Keratinocyte (primary cell): ENCODE results near the gene NOS3. TPM values are rescaled to one million over a fixed set of nuclear protein-coding genes. Genes with fewer than 3 reads are reported as not detected.

Experiments used
- DNase-seq: peaks from one replicate; pipeline ENCODE4 v3.0.0-alpha.2; 2011; ENCODE audit warnings: low read depth, missing footprints, low spot score
- FAIRE-seq: peaks from 2 replicates; lab custom pipeline; 2011; peaks lifted over from hg19 to GRCh38; lab: Jason Lieb, UNC
- H2AFZ ChIP-seq: 2 replicates; pipeline ENCODE4 v1.6.0; 2012; ENCODE audit warnings: low read length, control low read depth, inconsistent platforms; ENCODE audit not compliant: control insufficient read depth
- H3K27ac ChIP-seq: 2 replicates; pipeline ENCODE4 v1.5.1; 2011; ENCODE audit warnings: low read length; ENCODE audit not compliant: control insufficient read depth, insufficient read depth
- H3K27me3 ChIP-seq: 3 replicates; pipeline ENCODE4 v1.6.0; 2011; ENCODE audit warnings: low read length; ENCODE audit not compliant: control insufficient read depth, insufficient read depth; ENCODE audit errors: extremely low read depth
- H3K36me3 ChIP-seq, 2 experiments: 2 replicates in 1 of 2; 3 replicates in 1 of 2; pipeline ENCODE4 v1.5.1; 2011; ENCODE audit warnings: low read length in 2 of 2, mild to moderate bottlenecking in 1 of 2; ENCODE audit not compliant: control insufficient read depth in 2 of 2, insufficient read depth in 2 of 2; ENCODE audit errors: extremely low read depth in 1 of 2
- H3K4me1 ChIP-seq: 3 replicates; pipeline ENCODE4 v1.5.1; 2011; ENCODE audit warnings: low read length; ENCODE audit not compliant: control insufficient read depth, insufficient read depth; ENCODE audit errors: extremely low read depth
- H3K4me2 ChIP-seq: 3 replicates; pipeline ENCODE4 v1.6.0; 2011; ENCODE audit warnings: low read depth, low read length; ENCODE audit not compliant: control insufficient read depth, insufficient read depth; ENCODE audit errors: extremely low read depth
- H3K4me3 ChIP-seq, 3 experiments: fragments of 200-600 bp in 1 of 3; sonication (generic) in 1 of 3; 2 replicates in 2 of 3; 3 replicates in 1 of 3; pipeline ENCODE4 v1.5.1; 2011 to 2016; ENCODE audit warnings: low read length in 3 of 3, mild to moderate bottlenecking in 3 of 3, control low read depth in 2 of 3, inconsistent platforms in 1 of 3, low read depth in 1 of 3, mixed read lengths in 1 of 3, mixed run types in 1 of 3, moderate library complexity in 1 of 3; ENCODE audit not compliant: control insufficient read depth in 2 of 3, insufficient read depth in 2 of 3; ENCODE audit errors: extremely low read depth in 1 of 3
- H3K79me2 ChIP-seq: 2 replicates; pipeline ENCODE4 v1.6.0; 2012; ENCODE audit warnings: low read length; ENCODE audit not compliant: control insufficient read depth, insufficient read depth
- H3K9ac ChIP-seq: 3 replicates; pipeline ENCODE4 v1.6.0; 2011; ENCODE audit warnings: low read length; ENCODE audit not compliant: control insufficient read depth, insufficient read depth; ENCODE audit errors: extremely low read depth
- H3K9me1 ChIP-seq: 3 replicates; pipeline ENCODE4 v1.6.0; 2011; ENCODE audit warnings: low read length; ENCODE audit not compliant: control insufficient read depth, insufficient read depth; ENCODE audit errors: extremely low read depth
- H3K9me3 ChIP-seq: 2 replicates; pipeline ENCODE4 v1.5.1; 2012; ENCODE audit warnings: low read depth, low read length; ENCODE audit not compliant: control insufficient read depth
- H4K20me1 ChIP-seq: 3 replicates; pipeline ENCODE4 v1.6.0; 2011; ENCODE audit warnings: low read length; ENCODE audit not compliant: control insufficient read depth, insufficient read depth; ENCODE audit errors: extremely low read depth
- EZH2 ChIP-seq: IDR thresholded peaks from one replicate; pipeline ENCODE4 v1.6.1; 2012; ENCODE audit warnings: inconsistent platforms, mild to moderate bottlenecking, low read length, moderate library complexity
- dilution Hi-C: fragments of 300-500 bp; cut with MboI; formaldehyde crosslinking; loops from one replicate; pipeline ENCODE4 v1.7.0; 2020; ENCODE audit warnings: low sequenced_read_pairs; ENCODE audit not compliant: extremely low pct_ligation_motif_present
- polyA plus RNA-seq, 5 experiments: library from polyadenylated mRNA; depleted of rRNA in 3 of 5; stranded (reverse) in 3 of 5; stranded (forward) in 1 of 5; unstranded in 1 of 5; fragments of >200 nt; gene quantifications; 1 replicate in 1 of 5; 2 replicates in 3 of 5; 3 replicates in 1 of 5; pipeline versions ENCODE4 v1.2.1 to v1.2.3, GENCODE V29; 2011 to 2012; ENCODE audit warnings: missing spikeins in 2 of 5, low read depth in 1 of 5, low replicate concordance in 1 of 5
- TF ChIP-seq, protein P1 (sequence below), 3 experiments: IDR thresholded peaks in 1 of 3; conservative IDR thresholded peaks in 1 of 3; optimal IDR thresholded peaks in 1 of 3; 2 replicates in 2 of 3; 3 replicates in 1 of 3; pipeline versions ENCODE3 to v1.5.1; 2011; ENCODE audit warnings: low read length in 3 of 3, mild to moderate bottlenecking in 3 of 3, moderate library complexity in 2 of 3, control low read depth in 1 of 3, inconsistent platforms in 1 of 3; ENCODE audit not compliant: insufficient read depth in 2 of 3; ENCODE audit errors: extremely low read depth in 1 of 3

Gene NOS3
- polyA plus RNA-seq, 1 donor (not counting 4 experiments of a cell fraction or from before 2014, with no cell fraction given): 0.77 TPM

DNA sequence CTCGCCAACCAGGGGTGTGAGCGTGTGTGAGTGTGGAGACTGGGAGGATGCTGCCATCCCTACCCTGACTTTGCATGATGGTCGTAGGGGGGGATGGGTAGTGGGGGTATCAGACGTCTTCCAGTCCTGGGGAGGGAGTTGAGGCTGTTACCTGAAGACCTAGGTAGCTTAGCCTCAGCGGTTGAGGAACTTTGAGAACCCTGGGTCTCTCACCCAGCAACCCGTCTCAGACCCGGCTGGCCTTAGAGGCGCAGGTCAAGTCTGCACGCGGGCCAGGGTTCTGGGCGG, 71.2 kb downstream of the NOS3 start:
- Histone ChIP-seq H3K9ac (no peak overlapping the region), H3K27me3 (no peaks in the 10 kb centered on the region), H3K36me3 (peaks cover 14 to 18% of the 10 kb centered on the region in 2 experiments), H3K9me1 (peaks cover 4% of the 10 kb centered on the region), H3K4me2 (no peak overlapping the region), H3K4me1 (peaks cover 38% of the 10 kb centered on the region), H3K79me2 (peaks cover 35% of the 10 kb centered on the region), H3K4me3 (no peak overlapping the region), H2AFZ (no peak overlapping the region), H4K20me1 (no peaks in the 10 kb centered on the region), H3K27ac (no peak overlapping the region), H3K9me3 (no peaks in the 10 kb centered on the region)
- dilution Hi-C loops: no loop called here
- DNase-seq: no peak
- FAIRE-seq: no peak
- TF ChIP-seq EZH2: no peak
- TF ChIP-seq, protein P1, sequence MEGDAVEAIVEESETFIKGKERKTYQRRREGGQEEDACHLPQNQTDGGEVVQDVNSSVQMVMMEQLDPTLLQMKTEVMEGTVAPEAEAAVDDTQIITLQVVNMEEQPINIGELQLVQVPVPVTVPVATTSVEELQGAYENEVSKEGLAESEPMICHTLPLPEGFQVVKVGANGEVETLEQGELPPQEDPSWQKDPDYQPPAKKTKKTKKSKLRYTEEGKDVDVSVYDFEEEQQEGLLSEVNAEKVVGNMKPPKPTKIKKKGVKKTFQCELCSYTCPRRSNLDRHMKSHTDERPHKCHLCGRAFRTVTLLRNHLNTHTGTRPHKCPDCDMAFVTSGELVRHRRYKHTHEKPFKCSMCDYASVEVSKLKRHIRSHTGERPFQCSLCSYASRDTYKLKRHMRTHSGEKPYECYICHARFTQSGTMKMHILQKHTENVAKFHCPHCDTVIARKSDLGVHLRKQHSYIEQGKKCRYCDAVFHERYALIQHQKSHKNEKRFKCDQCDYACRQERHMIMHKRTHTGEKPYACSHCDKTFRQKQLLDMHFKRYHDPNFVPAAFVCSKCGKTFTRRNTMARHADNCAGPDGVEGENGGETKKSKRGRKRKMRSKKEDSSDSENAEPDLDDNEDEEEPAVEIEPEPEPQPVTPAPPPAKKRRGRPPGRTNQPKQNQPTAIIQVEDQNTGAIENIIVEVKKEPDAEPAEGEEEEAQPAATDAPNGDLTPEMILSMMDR (optimal IDR thresholded peaks at IDR 0.05 in 1 of 3, IDR thresholded peaks at IDR 0.05 in 1 of 3, conservative IDR thresholded peaks at IDR 0.05 in 1 of 3; ENCODE audit: extremely low read depth in 1 of 3, insufficient read depth in 2 of 3, low read length in 3 of 3): no peak

DNA sequence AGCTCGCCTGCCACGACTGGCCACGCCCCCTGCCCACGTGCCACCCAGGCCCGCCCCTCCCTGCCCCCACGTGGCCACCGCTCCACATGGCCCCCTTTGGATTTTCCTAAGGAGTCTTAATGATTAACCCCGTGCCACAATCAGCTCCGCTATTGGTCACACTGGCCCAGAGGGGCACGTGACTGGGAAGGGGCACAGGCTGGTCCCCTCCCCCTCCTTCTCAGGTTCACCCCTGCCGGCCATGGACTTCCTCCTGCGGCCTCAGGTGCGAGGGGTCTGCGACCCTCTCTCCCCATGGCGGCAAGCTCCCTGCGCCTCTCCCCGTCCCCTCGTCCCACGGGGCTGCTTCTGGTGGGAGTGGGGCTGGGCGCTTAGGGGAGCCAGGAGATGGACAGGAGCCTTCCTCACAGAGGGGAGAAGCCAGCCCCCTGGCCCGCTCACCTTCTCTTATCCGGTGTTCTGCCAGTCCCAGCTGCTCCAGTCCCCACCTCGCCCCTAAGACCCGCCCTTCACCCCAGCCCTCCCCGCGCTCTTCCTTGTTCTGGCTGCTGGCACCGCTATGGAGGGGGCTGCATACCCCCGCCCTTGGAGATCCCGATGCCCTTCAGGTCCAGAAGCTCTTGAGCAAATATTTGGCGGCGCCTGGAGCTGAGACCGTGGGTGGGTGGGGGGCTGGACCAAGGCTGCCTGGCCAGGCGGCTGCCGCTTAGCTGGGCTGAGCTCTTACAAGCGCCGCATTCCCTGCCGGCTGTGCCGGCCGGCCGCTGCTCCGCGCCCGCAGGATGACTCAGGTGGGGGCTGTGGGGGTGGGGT, 71.8 kb downstream of the NOS3 start:
- Histone ChIP-seq H3K9me3 (no peaks in the 10 kb centered on the region), H2AFZ (no peak overlapping the region), H3K9me1 (peaks cover 4% of the 10 kb centered on the region), H3K4me2 (peak overlapping the region; percentile 69), H3K9ac (peak overlapping the region; percentile 28), H3K27me3 (no peaks in the 10 kb centered on the region), H3K4me1 (peaks cover 32% of the 10 kb centered on the region), H4K20me1 (no peaks in the 10 kb centered on the region), H3K27ac (no peak overlapping the region), H3K4me3 (peak overlapping the region; percentile 27 to 48 (median 38)), H3K79me2 (peaks cover 35% of the 10 kb centered on the region), H3K36me3 (peaks cover 17 to 22% of the 10 kb centered on the region in 2 experiments)
- TF ChIP-seq, protein P1 (optimal IDR thresholded peaks at IDR 0.05 in 1 of 3, IDR thresholded peaks at IDR 0.05 in 1 of 3, conservative IDR thresholded peaks at IDR 0.05 in 1 of 3; ENCODE audit: extremely low read depth in 1 of 3, insufficient read depth in 2 of 3, low read length in 3 of 3): no peak
- TF ChIP-seq EZH2: no peak
- FAIRE-seq (no peak), DNase-seq (no peak)
- dilution Hi-C loops: no loop called here
